PFSK-1 (cell line): Measurements from ENCODE around the gene TMEM63A.

ENCODE experiments used
- FOXP2 ChIP-seq: optimal IDR thresholded peaks from 2 replicates; pipeline ENCODE3; 2011; ENCODE audit warnings: borderline replicate concordance, control low read depth, inconsistent platforms; ENCODE audit not compliant: insufficient read depth; ENCODE audit errors: extremely low read length, extremely low read depth
- POLR2AphosphoS5 ChIP-seq: IDR thresholded peaks from 2 replicates; pipeline ENCODE4 v1.6.1; 2012; ENCODE audit warnings: low read depth, mild to moderate bottlenecking, control low read depth, low read length, moderate library complexity
- SIN3A ChIP-seq: IDR thresholded peaks from 2 replicates; pipeline ENCODE4 v1.6.1; 2012; ENCODE audit warnings: mild to moderate bottlenecking, low read length, moderate library complexity, borderline replicate concordance; ENCODE audit not compliant: insufficient read depth
- TF ChIP-seq, protein P1 (sequence below), 2 experiments: IDR thresholded peaks; 2 replicates each; pipeline versions ENCODE4 v1.6.1 to v1.8.0; 2011 to 2012; ENCODE audit warnings: low read depth in 2 of 2, low read length in 2 of 2, control low read depth in 1 of 2, inconsistent platforms in 1 of 2, mild to moderate bottlenecking in 1 of 2, moderate library complexity in 1 of 2; ENCODE audit not compliant: insufficient read depth in 1 of 2

DNA sequence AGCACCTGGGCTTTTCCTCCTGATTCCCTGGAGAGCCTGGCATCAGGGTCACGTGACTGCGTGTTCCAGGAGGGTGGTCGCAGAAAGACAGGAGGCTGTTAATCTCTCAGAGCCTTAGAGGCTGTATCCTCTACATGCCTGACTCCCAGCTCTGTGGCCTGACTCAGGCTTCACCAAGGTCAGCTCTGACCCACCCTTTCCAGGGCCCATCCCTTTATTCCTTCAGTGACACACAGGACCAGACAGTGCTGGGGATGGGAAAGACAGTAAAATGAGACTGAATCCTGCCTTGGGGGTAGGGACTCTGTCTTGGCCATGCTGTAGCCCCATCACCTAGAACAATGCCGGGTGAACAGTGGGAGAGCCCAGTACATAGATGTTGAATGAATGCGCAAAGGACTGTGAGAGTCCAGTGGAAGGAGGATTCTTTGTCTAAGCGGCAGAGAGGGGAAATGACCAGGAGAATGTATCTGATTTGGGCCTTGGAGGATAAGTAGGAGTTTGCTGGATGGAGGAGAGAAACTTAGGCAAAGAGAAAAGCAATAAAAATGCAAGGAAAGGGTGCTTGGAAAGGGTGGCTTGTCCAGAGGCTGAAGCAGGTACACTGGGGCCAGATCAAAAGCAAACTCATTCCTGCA is 39.3 kb downstream of the TMEM63A start:
- TF ChIP-seq SIN3A (no peak), FOXP2 (no peak), POLR2AphosphoS5 (no peak)
- TF ChIP-seq, protein P1, sequence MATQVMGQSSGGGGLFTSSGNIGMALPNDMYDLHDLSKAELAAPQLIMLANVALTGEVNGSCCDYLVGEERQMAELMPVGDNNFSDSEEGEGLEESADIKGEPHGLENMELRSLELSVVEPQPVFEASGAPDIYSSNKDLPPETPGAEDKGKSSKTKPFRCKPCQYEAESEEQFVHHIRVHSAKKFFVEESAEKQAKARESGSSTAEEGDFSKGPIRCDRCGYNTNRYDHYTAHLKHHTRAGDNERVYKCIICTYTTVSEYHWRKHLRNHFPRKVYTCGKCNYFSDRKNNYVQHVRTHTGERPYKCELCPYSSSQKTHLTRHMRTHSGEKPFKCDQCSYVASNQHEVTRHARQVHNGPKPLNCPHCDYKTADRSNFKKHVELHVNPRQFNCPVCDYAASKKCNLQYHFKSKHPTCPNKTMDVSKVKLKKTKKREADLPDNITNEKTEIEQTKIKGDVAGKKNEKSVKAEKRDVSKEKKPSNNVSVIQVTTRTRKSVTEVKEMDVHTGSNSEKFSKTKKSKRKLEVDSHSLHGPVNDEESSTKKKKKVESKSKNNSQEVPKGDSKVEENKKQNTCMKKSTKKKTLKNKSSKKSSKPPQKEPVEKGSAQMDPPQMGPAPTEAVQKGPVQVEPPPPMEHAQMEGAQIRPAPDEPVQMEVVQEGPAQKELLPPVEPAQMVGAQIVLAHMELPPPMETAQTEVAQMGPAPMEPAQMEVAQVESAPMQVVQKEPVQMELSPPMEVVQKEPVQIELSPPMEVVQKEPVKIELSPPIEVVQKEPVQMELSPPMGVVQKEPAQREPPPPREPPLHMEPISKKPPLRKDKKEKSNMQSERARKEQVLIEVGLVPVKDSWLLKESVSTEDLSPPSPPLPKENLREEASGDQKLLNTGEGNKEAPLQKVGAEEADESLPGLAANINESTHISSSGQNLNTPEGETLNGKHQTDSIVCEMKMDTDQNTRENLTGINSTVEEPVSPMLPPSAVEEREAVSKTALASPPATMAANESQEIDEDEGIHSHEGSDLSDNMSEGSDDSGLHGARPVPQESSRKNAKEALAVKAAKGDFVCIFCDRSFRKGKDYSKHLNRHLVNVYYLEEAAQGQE (IDR thresholded peaks at IDR 0.05; ENCODE audit: insufficient read depth in 1 of 2, low read depth in 2 of 2, low read length in 2 of 2) = no peak
